KMS-11 (cell line): ENCODE results near the gene RNF128.

Experiments used
- H2AFZ ChIP-seq: fragments of 200-600 bp; sonication (generic); 2 replicates; pipeline ENCODE4 v1.6.1; 2016; ENCODE audit warnings: antibody characterized with exemption, mixed run types, low read depth
- H3K27ac ChIP-seq: fragments of 200-600 bp; sonication (generic); 2 replicates; pipeline ENCODE4 v1.6.1; 2016; ENCODE audit warnings: mild to moderate bottlenecking, mixed run types
- H3K27me3 ChIP-seq: fragments of 200-600 bp; sonication (generic); 2 replicates; pipeline ENCODE4 v1.6.1; 2017; ENCODE audit warnings: mild to moderate bottlenecking, low read depth, mixed run types, moderate library complexity; ENCODE audit not compliant: insufficient read depth
- H3K36me3 ChIP-seq: fragments of 200-600 bp; sonication (generic); 2 replicates; pipeline ENCODE4 v1.6.1; 2017; ENCODE audit warnings: mild to moderate bottlenecking, mixed run types; ENCODE audit not compliant: insufficient read depth
- H3K4me1 ChIP-seq: fragments of 200-600 bp; sonication (generic); 2 replicates; pipeline ENCODE4 v1.6.1; 2016; ENCODE audit warnings: mild to moderate bottlenecking, low read depth, mixed run types; ENCODE audit not compliant: poor library complexity, severe bottlenecking
- H3K4me2 ChIP-seq: fragments of 200-600 bp; sonication (generic); 2 replicates; pipeline ENCODE4 v1.7.0; 2016; ENCODE audit warnings: mild to moderate bottlenecking, mixed run types
- H3K4me3 ChIP-seq: fragments of 200-600 bp; sonication (generic); IDR thresholded peaks from 2 replicates; pipeline ENCODE4 v1.6.1; 2017; ENCODE audit warnings: low read depth, low read length, mixed read lengths; ENCODE audit not compliant: insufficient read depth
- H3K79me2 ChIP-seq: fragments of 200-600 bp; sonication (generic); 2 replicates; pipeline ENCODE4 v1.6.1; 2016; ENCODE audit warnings: low read depth, mixed run types; ENCODE audit not compliant: insufficient read depth
- H3K9ac ChIP-seq: fragments of 200-600 bp; sonication (generic); 2 replicates; pipeline ENCODE4 v1.6.1; 2016; ENCODE audit warnings: mild to moderate bottlenecking, mixed run types
- H4K20me1 ChIP-seq: fragments of 200-600 bp; sonication (generic); 2 replicates; pipeline ENCODE4 v1.6.1; 2016; ENCODE audit warnings: mild to moderate bottlenecking, mixed run types; ENCODE audit not compliant: insufficient read depth
- CTCF ChIP-seq: fragments of 200-600 bp; sonication (generic); conservative IDR thresholded peaks from 2 replicates; pipeline ENCODE4 v1.6.1; 2017; ENCODE audit warnings: low read depth, mild to moderate bottlenecking, antibody characterized with exemption, low read length, moderate library complexity, mixed read lengths

RNF128 gene

DNA sequence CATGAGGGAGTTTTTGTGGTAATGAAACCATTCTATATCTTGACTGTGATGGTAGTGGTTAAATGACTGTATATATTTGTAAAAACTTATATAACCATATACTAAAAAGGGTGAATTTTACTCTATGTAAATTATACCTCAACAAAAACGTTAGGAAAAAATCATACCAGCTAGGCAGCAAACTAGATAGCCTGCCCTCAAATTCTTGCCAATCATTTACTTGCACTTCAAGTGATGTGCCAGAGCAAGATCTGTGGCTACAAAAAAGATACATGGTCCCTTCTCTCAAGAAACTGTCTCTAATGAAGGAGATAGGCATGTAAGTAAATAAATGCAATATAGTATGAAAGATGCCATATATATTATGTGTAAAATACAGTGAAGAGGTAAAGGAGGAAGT lies 10.0 kb upstream of the RNF128 start:
- Histone ChIP-seq H4K20me1 (no peaks in the 10 kb centered on the region), H3K36me3 (no peaks in the 10 kb centered on the region), H3K79me2 (no peaks in the 10 kb centered on the region), H3K4me1 (no peaks in the 10 kb centered on the region), H3K9ac (no peak overlapping the region), H3K27ac (no peak overlapping the region), H3K27me3 (no peaks in the 10 kb centered on the region), H2AFZ (no peak overlapping the region), H3K4me2 (no peak overlapping the region), H3K4me3 (no peak overlapping the region)
- no peak for TF ChIP-seq CTCF

GRCh38 chrX:106718709-106719108 lies 7.8 kb upstream of the RNF128 start:
- TF ChIP-seq CTCF, result no peak

GRCh38 chrX:106725931-106726330 lies 570 bp upstream of the RNF128 start:
- H3K4me2 ChIP-seq, result peak overlapping the region; percentile 48
- no peaks in the 10 kb centered on the region for H3K4me1 ChIP-seq
- no peaks in the 10 kb centered on the region for H4K20me1 ChIP-seq
- no peak overlapping the region for H3K4me3 ChIP-seq
- peak overlapping the region; percentile 67; the same call in 1 of the 2 replicates for H2AFZ ChIP-seq
- H3K9ac ChIP-seq, result no peak overlapping the region
- H3K79me2 ChIP-seq, result no peaks in the 10 kb centered on the region
- TF ChIP-seq CTCF, result no peak
- H3K27me3 ChIP-seq, result no peaks in the 10 kb centered on the region
- H3K36me3 ChIP-seq, result no peaks in the 10 kb centered on the region
- no peak overlapping the region for H3K27ac ChIP-seq

More at GRCh38 chrX:106718709-106719108, 7.8 kb upstream of the RNF128 start:
- no peaks in the 10 kb centered on the region for H3K79me2 ChIP-seq
- H3K27me3 ChIP-seq, result no peaks in the 10 kb centered on the region
- H2AFZ ChIP-seq, result no peak overlapping the region
- no peaks in the 10 kb centered on the region for H3K4me1 ChIP-seq
- H3K9ac ChIP-seq, result no peak overlapping the region
- no peak overlapping the region for H3K4me2 ChIP-seq
- no peaks in the 10 kb centered on the region for H4K20me1 ChIP-seq
- H3K27ac ChIP-seq, result no peak overlapping the region
- H3K36me3 ChIP-seq, result no peaks in the 10 kb centered on the region
- no peak overlapping the region for H3K4me3 ChIP-seq

- H3K4me2 ChIP-seq, result no peak overlapping the region
Observed at GRCh38 chrX:106728337-106728736, 1.8 kb downstream of the RNF128 start.

More at GRCh38 chrX:106728337-106728736, 1.8 kb downstream of the RNF128 start:
- no peak overlapping the region for H3K4me3 ChIP-seq
- H3K27me3 ChIP-seq, result no peaks in the 10 kb centered on the region
- no peak overlapping the region for H2AFZ ChIP-seq
- H4K20me1 ChIP-seq, result no peaks in the 10 kb centered on the region
- no peak overlapping the region for H3K27ac ChIP-seq
- no peaks in the 10 kb centered on the region for H3K4me1 ChIP-seq
- no peak for TF ChIP-seq CTCF
- H3K9ac ChIP-seq, result no peak overlapping the region
- no peaks in the 10 kb centered on the region for H3K79me2 ChIP-seq
- no peaks in the 10 kb centered on the region for H3K36me3 ChIP-seq
